Activated T-cell treated with anti-CD3 and anti-CD28 coated beads, Interleukin-2, amount 50 U/mL, for 72 hours (primary cell): ENCODE results near the gene SLC13A2. TPM values are rescaled to one million over a fixed set of nuclear protein-coding genes. Genes with fewer than 3 reads are reported as not detected.

ENCODE experiments used
- ATAC-seq, 2 donors: fragments of 150-1000 bp; cut with Tn5 transposase; replicated peaks in 1 of 2; 2 replicates each; pipeline ENCODE4 v1.10.0; 2021; ENCODE audit warnings: moderate library complexity in 2 of 2, mild to moderate bottlenecking in 1 of 2
- DNase-seq, 2 donors: peaks; one replicate each; pipeline ENCODE4 v3.0.0; 2021 to 2022; ENCODE audit warnings: mixed read lengths in 1 of 2
- H3K27ac Mint-ChIP-seq: one replicate; pipeline ENCODE4 v1.8.0; 2022; ENCODE audit warnings: mild to moderate bottlenecking, moderate library complexity, mixed read lengths
- H3K27me3 Mint-ChIP-seq: one replicate; pipeline ENCODE4 v1.8.0; 2022; ENCODE audit warnings: low read depth, mixed read lengths
- H3K36me3 Mint-ChIP-seq, 2 donors: one replicate each; pipeline ENCODE4 v1.8.0; 2022; ENCODE audit warnings: mixed read lengths in 2 of 2, mild to moderate bottlenecking in 1 of 2; ENCODE audit not compliant: insufficient read depth in 2 of 2
- H3K4me1 Mint-ChIP-seq: one replicate; pipeline ENCODE4 v1.8.0; 2022; ENCODE audit warnings: low read depth, mixed read lengths
- H3K4me3 Mint-ChIP-seq, 2 donors: one replicate each; pipeline ENCODE4 v1.8.0; 2022; ENCODE audit warnings: mild to moderate bottlenecking in 2 of 2, mixed read lengths in 2 of 2, moderate library complexity in 2 of 2
- H3K9me3 Mint-ChIP-seq, 2 donors: one replicate each; pipeline ENCODE4 v1.8.0; 2022; ENCODE audit warnings: mixed read lengths in 2 of 2
- total RNA-seq, 2 donors: library from RNA; stranded (reverse); gene quantifications; one replicate each; pipeline ENCODE4 v1.2.3, GENCODE V29; 2022

The SLC13A2 gene
- total RNA-seq, 2 donors from 2014 or later, result not detected

DNA sequence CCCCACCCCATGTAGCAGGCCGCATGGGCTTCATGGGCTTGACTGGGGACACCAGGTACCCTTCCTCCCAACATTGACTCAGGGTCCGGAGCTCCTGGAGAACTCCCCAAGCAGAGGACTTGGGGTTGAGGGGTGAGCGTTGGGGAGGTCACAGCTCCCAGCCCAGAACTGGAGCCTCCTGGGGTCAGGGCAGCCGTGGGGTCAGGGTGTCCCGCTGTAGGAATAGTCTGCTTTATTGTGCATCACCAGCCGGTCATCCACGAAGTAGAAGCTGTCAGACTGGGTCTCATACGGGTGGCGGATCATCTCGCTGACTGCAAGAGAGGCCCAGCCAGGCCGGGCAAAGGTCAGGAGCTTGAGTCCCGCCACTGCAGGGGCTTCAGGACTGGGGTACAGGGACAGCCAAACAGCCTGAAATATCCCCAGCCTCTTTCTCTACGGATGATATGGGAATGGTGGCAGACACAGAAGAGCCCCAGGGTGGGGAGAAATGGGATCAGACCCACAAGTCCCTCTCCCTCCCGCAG, 73.7 kb downstream of the SLC13A2 start:
- Mint-ChIP-seq H3K27ac (no peak overlapping the region), H3K36me3 (no peaks in the 10 kb centered on the region)

More for the DNA sequence above, 73.7 kb downstream of the SLC13A2 start:
- Mint-ChIP-seq H3K9me3 (no peaks in the 10 kb centered on the region), H3K4me3 (peak overlapping the region in 1 of 2 donors; percentile 32), H3K27me3 (no peaks in the 10 kb centered on the region), H3K4me1 (peaks cover 40% of the 10 kb centered on the region)
- no peak for DNase-seq
- no peak for ATAC-seq

Other genes with a start within 250 kb of the SLC13A2 start
- gene TMEM97, start 154.4 kb upstream of the SLC13A2 start, total RNA-seq, result 10 to 100 TPM; 23.4 to 38.2 TPM
- 10 to 100 TPM; 31.1 to 31.7 TPM for gene IFT20, start 138.2 kb upstream of the SLC13A2 start, total RNA-seq
- gene TNFAIP1, start 137.9 kb upstream of the SLC13A2 start, total RNA-seq, result 10 to 100 TPM; 20.9 to 22.1 TPM
- gene POLDIP2, start 116.1 kb upstream of the SLC13A2 start, total RNA-seq, result 10 to 100 TPM; 78.2 to 91.2 TPM
- gene SEBOX, start 108.4 kb upstream of the SLC13A2 start, total RNA-seq, result not detected
- under 1 TPM; 0.19 to 0.30 TPM for gene VTN, start 103.3 kb upstream of the SLC13A2 start, total RNA-seq
- 10 to 100 TPM; 22.4 to 24.3 TPM for gene SARM1, start 102.0 kb upstream of the SLC13A2 start, total RNA-seq
- 1 to 10 TPM; 2.1 TPM for gene SLC46A1, start 67.4 kb upstream of the SLC13A2 start, total RNA-seq
- not detected for gene FOXN1, start 32.7 kb downstream of the SLC13A2 start, total RNA-seq
- gene UNC119, start 79.0 kb downstream of the SLC13A2 start, total RNA-seq, result 10 to 100 TPM; 45.3 to 53.8 TPM
- gene PIGS, start 97.9 kb downstream of the SLC13A2 start, total RNA-seq, result 10 to 100 TPM; 46.3 to 53.5 TPM
- gene ALDOC, start 103.3 kb downstream of the SLC13A2 start, total RNA-seq, result 10 to 100 TPM; 23.1 to 40.0 TPM
- 100 to 1,000 TPM; 134 to 141 TPM for gene SPAG5, start 125.4 kb downstream of the SLC13A2 start, total RNA-seq
- gene RSKR, start 140.5 kb downstream of the SLC13A2 start, total RNA-seq, result 10 to 100 TPM; 25.1 to 33.4 TPM
- 100 to 1,000 TPM; 109 TPM for gene BLTP2, start 171.5 kb downstream of the SLC13A2 start, total RNA-seq
- gene SDF2, start 188.3 kb downstream of the SLC13A2 start, total RNA-seq, result 10 to 100 TPM; 43.9 to 48.2 TPM
- 10 to 100 TPM; 85.1 to 97.8 TPM for gene SUPT6H, start 188.6 kb downstream of the SLC13A2 start, total RNA-seq
- 1 to 10 TPM; 8.0 to 9.6 TPM for gene PROCA1, start 238.2 kb downstream of the SLC13A2 start, total RNA-seq
- 10 to 100 TPM; 10.4 to 17.3 TPM for gene RAB34, start 244.2 kb downstream of the SLC13A2 start, total RNA-seq
- gene RPL23A, start 246.3 kb downstream of the SLC13A2 start, total RNA-seq, result 1,000 to 10,000 TPM; 2,006 to 2,174 TPM